HEK293 (cell line): ENCODE data around the gene RHBDF2.
A peak's percentile ranks its signal among the peaks of the same experiment; 100 is the strongest.

Experiments used
- CTCF ChIA-PET: fragments of 350-600 bp; formaldehyde crosslinking; extraction: SDS; loops from one replicate; lab custom pipeline; 2021; ENCODE audit warnings: antibody characterized with exemption; lab: Yijun Ruan, JAX
- POLR2A ChIA-PET: fragments of 300-600 bp; formaldehyde crosslinking; extraction: SDS; loops from one replicate; lab custom pipeline; 2020; ENCODE audit warnings: antibody characterized with exemption, inconsistent platforms; lab: Yijun Ruan, JAX
- H3K27ac ChIP-seq: fragments of 200-500 bp; sonication (Bioruptor generic); 2 replicates; pipeline ENCODE4 v1.5.1; 2014; ENCODE audit warnings: low read depth, low read length, control low read depth, inconsistent platforms; ENCODE audit errors: extremely low read depth
- H3K36me3 ChIP-seq, 2 experiments: fragments of 200-500 bp in 1 of 2; sonication (Bioruptor generic) in 1 of 2; 1 replicate in 1 of 2; 2 replicates in 1 of 2; pipeline ENCODE4 v1.5.1; 2014 to 2017; ENCODE audit warnings: inconsistent platforms in 2 of 2, low read length in 2 of 2; ENCODE audit not compliant: control insufficient read depth in 2 of 2, insufficient read depth in 1 of 2
- H3K4me1 ChIP-seq: fragments of 200-500 bp; sonication (Bioruptor generic); 2 replicates; pipeline ENCODE4 v1.5.1; 2014; ENCODE audit warnings: mild to moderate bottlenecking, low read length, inconsistent platforms; ENCODE audit not compliant: control insufficient read depth, insufficient read depth
- H3K4me3 ChIP-seq: 2 replicates; pipeline ENCODE4 v1.5.1; 2011; ENCODE audit warnings: low read depth, mild to moderate bottlenecking, control low read depth, low read length, moderate library complexity
- H3K9me3 ChIP-seq: fragments of 200-500 bp; sonication (Bioruptor generic); 2 replicates; pipeline ENCODE4 v1.5.1; 2014; ENCODE audit warnings: low read depth, low read length, inconsistent platforms; ENCODE audit not compliant: control insufficient read depth, insufficient read depth
- ATF2 ChIP-seq: fragments of 450-650 bp; formaldehyde crosslinking; IDR thresholded peaks from 2 replicates; pipeline ENCODE4 v1.5.1; 2016; ENCODE audit warnings: missing biosample characterization, missing genetic modification characterization, low read depth
- GLIS1 ChIP-seq: fragments of 450-650 bp; formaldehyde crosslinking; IDR thresholded peaks from 2 replicates; pipeline ENCODE4 v1.5.1; 2016; ENCODE audit warnings: missing biosample characterization, missing genetic modification characterization
- HIC1 ChIP-seq: fragments of 450-650 bp; formaldehyde crosslinking; IDR thresholded peaks from 2 replicates; pipeline ENCODE4 v1.5.1; 2016; ENCODE audit warnings: missing biosample characterization, missing genetic modification characterization
- MZF1 ChIP-seq: fragments of 450-650 bp; formaldehyde crosslinking; IDR thresholded peaks from 2 replicates; pipeline ENCODE4 v1.5.1; 2017; ENCODE audit warnings: missing biosample characterization, missing genetic modification characterization, borderline replicate concordance
- PRDM1 ChIP-seq: fragments of 450-650 bp; formaldehyde crosslinking; IDR thresholded peaks from 2 replicates; pipeline ENCODE4; 2016; ENCODE audit warnings: missing biosample characterization, missing genetic modification characterization
- SP2 ChIP-seq: fragments of 450-650 bp; formaldehyde crosslinking; IDR thresholded peaks from 2 replicates; pipeline ENCODE4 v1.5.1; 2016; ENCODE audit warnings: missing biosample characterization, missing genetic modification characterization
- ZBTB17 ChIP-seq: fragments of 450-650 bp; formaldehyde crosslinking; IDR thresholded peaks from 2 replicates; pipeline ENCODE4 v1.5.1; 2016; ENCODE audit warnings: missing biosample characterization, missing genetic modification characterization
- ZBTB26 ChIP-seq: fragments of 450-650 bp; formaldehyde crosslinking; optimal IDR thresholded peaks from 2 replicates; pipeline ENCODE3; 2016; ENCODE audit warnings: missing biosample characterization, mild to moderate bottlenecking, missing genetic modification characterization
- ZEB2 ChIP-seq: fragments of 450-650 bp; formaldehyde crosslinking; IDR thresholded peaks from 2 replicates; pipeline ENCODE4 v1.5.1; 2016; ENCODE audit warnings: missing biosample characterization, missing genetic modification characterization
- ZNF138 ChIP-seq: fragments of 450-650 bp; formaldehyde crosslinking; IDR thresholded peaks from 2 replicates; pipeline ENCODE4 v1.5.1; 2016; ENCODE audit warnings: missing biosample characterization, missing genetic modification characterization, borderline replicate concordance
- ZNF175 ChIP-seq: fragments of 450-650 bp; formaldehyde crosslinking; IDR thresholded peaks from 2 replicates; pipeline ENCODE4 v1.5.1; 2016; ENCODE audit warnings: missing biosample characterization, missing genetic modification characterization
- ZNF302 ChIP-seq: fragments of 450-650 bp; formaldehyde crosslinking; IDR thresholded peaks from 2 replicates; pipeline ENCODE4 v1.5.1; 2016; ENCODE audit warnings: missing biosample characterization, missing genetic modification characterization, low read depth
- ZNF362 ChIP-seq: fragments of 450-650 bp; formaldehyde crosslinking; IDR thresholded peaks from 2 replicates; pipeline ENCODE4 v1.5.1; 2016; ENCODE audit warnings: missing biosample characterization, missing genetic modification characterization
- ZNF366 ChIP-seq: fragments of 450-650 bp; formaldehyde crosslinking; conservative IDR thresholded peaks from 2 replicates; pipeline ENCODE4 v1.5.1; 2016; ENCODE audit warnings: missing biosample characterization, missing genetic modification characterization
- ZNF404 ChIP-seq: fragments of 450-650 bp; formaldehyde crosslinking; IDR thresholded peaks from 2 replicates; pipeline ENCODE4 v1.5.1; 2017; ENCODE audit warnings: missing biosample characterization, missing genetic modification characterization
- ZNF423 ChIP-seq: fragments of 450-650 bp; formaldehyde crosslinking; IDR thresholded peaks from 2 replicates; pipeline ENCODE4 v1.5.1; 2016; ENCODE audit warnings: missing biosample characterization, missing genetic modification characterization
- ZNF501 ChIP-seq: fragments of 450-650 bp; formaldehyde crosslinking; IDR thresholded peaks from 2 replicates; pipeline ENCODE4 v1.5.1; 2016; ENCODE audit warnings: missing biosample characterization, missing genetic modification characterization
- ZNF585B ChIP-seq: fragments of 450-650 bp; formaldehyde crosslinking; IDR thresholded peaks from 2 replicates; pipeline ENCODE4 v1.5.1; 2016; ENCODE audit warnings: missing biosample characterization, missing genetic modification characterization
- ZNF600 ChIP-seq: fragments of 450-650 bp; formaldehyde crosslinking; IDR thresholded peaks from 2 replicates; pipeline ENCODE4 v1.5.1; 2016; ENCODE audit warnings: missing biosample characterization, missing genetic modification characterization
- ZNF610 ChIP-seq: fragments of 450-650 bp; formaldehyde crosslinking; IDR thresholded peaks from 2 replicates; pipeline ENCODE4 v1.5.1; 2016; ENCODE audit warnings: missing biosample characterization, missing genetic modification characterization, borderline replicate concordance
- ZNF624 ChIP-seq: fragments of 450-650 bp; formaldehyde crosslinking; IDR thresholded peaks from 2 replicates; pipeline ENCODE4 v1.5.1; 2017; ENCODE audit warnings: missing biosample characterization, missing genetic modification characterization
- ZSCAN16 ChIP-seq: fragments of 450-650 bp; formaldehyde crosslinking; IDR thresholded peaks from 2 replicates; pipeline ENCODE4 v1.5.1; 2016; ENCODE audit warnings: missing biosample characterization, missing genetic modification characterization

The RHBDF2 gene

GRCh38 chr17:76446449-76447231 is 54.6 kb downstream of the RHBDF2 start (continued):
- TF ChIP-seq ZNF610 (tag by site-specific recombination) (no peak), ZNF624 (no peak), PRDM1 (peak; percentile 75), SP2 (tag by site-specific recombination) (peak; percentile 58), ZNF302 (tag by site-specific recombination) (no peak), ZNF585B (tag by site-specific recombination) (no peak), ZNF600 (tag by site-specific recombination) (peak; percentile 92), ZNF366 (tag by site-specific recombination) (peak; percentile 64; the same call in 1 of the 2 replicates)

- POLR2A ChIA-PET = interaction anchor here (0.8 kb wide), 1 partner anchor 173 kb away, joined by 3 read pairs; no protein-coding TSS in a partner anchor
- TF ChIP-seq HIC1 (tag by site-specific recombination) (no peak), GLIS1 (tag by site-specific recombination) (0 out of 2 replicates have a peak, but pooled peaks have one; percentile 11), ZBTB26 (tag by site-specific recombination) (no peak)
- H3K27ac ChIP-seq = no peak overlapping the region
Observed at GRCh38 chr17:76445697-76446448, 55.4 kb downstream of the RHBDF2 start.

GRCh38 chr17:76444518-76445311 is 56.5 kb downstream of the RHBDF2 start:
- peaks cover 42% of the 10 kb centered on the region for H3K4me1 ChIP-seq
- H3K4me3 ChIP-seq = no peak overlapping the region
- TF ChIP-seq ZNF404 (tag by site-specific recombination) (no peak), ZBTB17 (tag by site-specific recombination) (0 out of 2 replicates have a peak, but pooled peaks have one; percentile 19), ZNF138 (tag by site-specific recombination) (no peak), ZNF175 (tag by site-specific recombination) (no peak), ZNF501 (tag by site-specific recombination) (no peak), MZF1 (no peak), ATF2 (tag by site-specific recombination) (peak; percentile 94), ZEB2 (tag by site-specific recombination) (0 out of 2 replicates have a peak, but pooled peaks have one; percentile 54), ZNF423 (tag by site-specific recombination) (no peak), ZSCAN16 (tag by site-specific recombination) (no peak), ZNF362 (tag by site-specific recombination) (0 out of 2 replicates have a peak, but pooled peaks have one; percentile 50)

More at GRCh38 chr17:76445697-76446448, 55.4 kb downstream of the RHBDF2 start:
- Histone ChIP-seq H3K9me3 (no peaks in the 10 kb centered on the region), H3K4me1 (peaks cover 42% of the 10 kb centered on the region), H3K4me3 (no peak overlapping the region), H3K36me3 (no peaks in the 10 kb centered on the region)
- CTCF ChIA-PET = interaction anchor here (0.6 to 3.1 kb wide), 10 partner anchors 8 to 252 kb away, joined by 3 to 12 read pairs (median 3); no protein-coding TSS in a partner anchor

More at GRCh38 chr17:76444518-76445311, 56.5 kb downstream of the RHBDF2 start:
- H3K9me3 ChIP-seq = no peaks in the 10 kb centered on the region
- ChIA-PET POLR2A (interaction anchor here (0.6 kb wide), 1 partner anchor 134 kb away, joined by 3 read pairs; no protein-coding TSS in a partner anchor), CTCF (interaction anchor here (0.6 to 3.1 kb wide), 9 partner anchors 8 to 312 kb away, joined by 3 to 12 read pairs (median 3); no protein-coding TSS in a partner anchor)
- H3K36me3 ChIP-seq = no peaks in the 10 kb centered on the region
- no peak overlapping the region for H3K27ac ChIP-seq
